SK-N-SH (cell line): Measurements from ENCODE around the gene NUP58. TPM values are rescaled to one million over a fixed set of nuclear protein-coding genes. Genes with fewer than 3 reads are reported as not detected.

ENCODE experiments used
- CTCF ChIA-PET: fragments of 300-600, 350-600 bp; formaldehyde crosslinking; extraction: SDS; loops from one replicate; lab custom pipeline; 2021; lab: Yijun Ruan, JAX
- POLR2A ChIA-PET: fragments of 350-600 bp; sonication (Branson Sonifier 250); formaldehyde crosslinking; extraction: SDS; loops from one replicate; lab custom pipeline; 2020; ENCODE audit warnings: antibody characterized with exemption, inconsistent platforms; lab: Yijun Ruan, JAX
- DNase-seq: peaks from one replicate; pipeline ENCODE4 v3.0.0; 2012
- H2AFZ ChIP-seq: fragments of 200-600 bp; sonication (generic); 2 replicates; pipeline ENCODE4 v1.8.1; 2016; ENCODE audit warnings: antibody characterized with exemption, mild to moderate bottlenecking, low read depth
- H3F3A ChIP-seq: fragments of 200-600 bp; sonication (generic); replicated peaks from 2 replicates; pipeline ENCODE3; 2016; ENCODE audit warnings: antibody characterized with exemption, mild to moderate bottlenecking; ENCODE audit not compliant: insufficient read depth
- H3K27ac ChIP-seq, 2 experiments: fragments of 200-500 bp in 1 of 2; fragments of 200-600 bp in 1 of 2; sonication (Bioruptor generic) in 1 of 2; sonication (generic), shearing (Covaris generic) in 1 of 2; 2 replicates each; pipeline versions ENCODE4 v1.5.1 to v1.6.1; 2014 to 2016; ENCODE audit warnings: low read depth in 2 of 2, inconsistent platforms in 1 of 2, low read length in 1 of 2, mild to moderate bottlenecking in 1 of 2, mixed read lengths in 1 of 2
- H3K27me3 ChIP-seq: fragments of 200-600 bp; sonication (generic), shearing (Covaris generic); 2 replicates; pipeline ENCODE4 v1.6.1; 2016; ENCODE audit warnings: mixed run types; ENCODE audit not compliant: insufficient read depth
- H3K36me3 ChIP-seq, 2 experiments: fragments of 200-500 bp in 1 of 2; fragments of 200-600 bp in 1 of 2; sonication (Bioruptor generic) in 1 of 2; sonication (generic) in 1 of 2; replicated peaks in 1 of 2; 2 replicates each; pipeline versions ENCODE3 to v1.5.1; 2014 to 2016; ENCODE audit warnings: low read length in 1 of 2, mild to moderate bottlenecking in 1 of 2; ENCODE audit not compliant: insufficient read depth in 2 of 2, control insufficient read depth in 1 of 2
- H3K4me1 ChIP-seq, 2 experiments: fragments of 200-500 bp in 1 of 2; fragments of 200-600 bp in 1 of 2; sonication (Bioruptor generic) in 1 of 2; sonication (generic), shearing (Covaris generic) in 1 of 2; 2 replicates each; pipeline versions ENCODE4 v1.5.1 to v1.6.1; 2014 to 2016; ENCODE audit warnings: low read depth in 1 of 2, low read length in 1 of 2, mixed run types in 1 of 2; ENCODE audit not compliant: insufficient read depth in 2 of 2, control insufficient read depth in 1 of 2
- H3K4me2 ChIP-seq: fragments of 200-600 bp; sonication (generic), shearing (Covaris generic); 2 replicates; pipeline ENCODE4 v1.6.1; 2017; ENCODE audit warnings: mixed run types
- H3K4me3 ChIP-seq, 2 experiments: fragments of 200-500 bp in 1 of 2; fragments of 200-600 bp in 1 of 2; sonication (Bioruptor generic) in 1 of 2; sonication (generic), shearing (Covaris generic) in 1 of 2; 2 replicates each; pipeline versions ENCODE4 v1.5.1 to v1.8.1; 2014 to 2016; ENCODE audit warnings: low read depth in 2 of 2, inconsistent platforms in 1 of 2, low read length in 1 of 2, mild to moderate bottlenecking in 1 of 2, mixed read lengths in 1 of 2, moderate library complexity in 1 of 2
- H3K79me2 ChIP-seq: fragments of 200-600 bp; sonication (generic); 2 replicates; pipeline ENCODE4 v1.8.1; 2017; ENCODE audit warnings: mild to moderate bottlenecking; ENCODE audit not compliant: insufficient read depth
- H3K9ac ChIP-seq: fragments of 200-600 bp; sonication (generic); 2 replicates; pipeline ENCODE4 v1.6.1; 2017; ENCODE audit warnings: mixed run types
- H3K9me2 ChIP-seq: fragments of 200-600 bp; sonication (generic); 2 replicates; pipeline ENCODE4 v1.6.1; 2017; ENCODE audit warnings: mixed run types
- H3K9me3 ChIP-seq: fragments of 200-600 bp; sonication (generic); 2 replicates; pipeline ENCODE4 v1.6.1; 2017; ENCODE audit warnings: mixed run types, mild to moderate bottlenecking, moderate library complexity
- H4K20me1 ChIP-seq: fragments of 200-600 bp; sonication (generic); 2 replicates; pipeline ENCODE4 v1.6.1; 2017; ENCODE audit warnings: mild to moderate bottlenecking, mixed run types; ENCODE audit not compliant: insufficient read depth
- CHD2 ChIP-seq: fragments of 150-350 bp; IDR thresholded peaks from 2 replicates; pipeline ENCODE4 v1.6.1; 2018; ENCODE audit warnings: low read length; ENCODE audit not compliant: partially characterized antibody
- FOSL2 ChIP-seq: IDR thresholded peaks from 2 replicates; pipeline ENCODE4 v1.4.0; 2012; ENCODE audit warnings: low read depth, mild to moderate bottlenecking, moderate library complexity, borderline replicate concordance
- FOXJ3 ChIP-seq: sonication (generic); formaldehyde crosslinking; IDR thresholded peaks from 2 replicates; pipeline ENCODE4 v1.5.1; 2020; ENCODE audit warnings: mild to moderate bottlenecking, missing genetic modification reagents
- GABPA ChIP-seq: IDR thresholded peaks from 2 replicates; pipeline ENCODE4 v1.4.0; 2012; ENCODE audit warnings: low read depth, mild to moderate bottlenecking
- GATA2 ChIP-seq: sonication (generic); formaldehyde crosslinking; IDR thresholded peaks from 2 replicates; pipeline ENCODE4 v1.5.0; 2020; ENCODE audit warnings: mild to moderate bottlenecking, missing genetic modification reagents
- IRF3 ChIP-seq: fragments of 150-350 bp; IDR thresholded peaks from 2 replicates; pipeline ENCODE4 v1.6.1; 2016; ENCODE audit warnings: mild to moderate bottlenecking, low read depth, low read length
- JUND ChIP-seq: IDR thresholded peaks from 2 replicates; pipeline ENCODE4 v1.4.0; 2012
- MEF2A ChIP-seq: IDR thresholded peaks from 2 replicates; pipeline ENCODE4 v1.4.0; 2012; ENCODE audit warnings: low read depth, borderline replicate concordance
- MXI1 ChIP-seq: IDR thresholded peaks from 2 replicates; pipeline ENCODE4 v1.6.1; 2012; ENCODE audit warnings: mild to moderate bottlenecking, low read depth, low read length, improper control_type of control experiment
- NRF1 ChIP-seq: IDR thresholded peaks from 2 replicates; pipeline ENCODE4 v1.6.1; 2012; ENCODE audit warnings: low read depth, mild to moderate bottlenecking, low read length
- POLR2AphosphoS5 ChIP-seq: IDR thresholded peaks from 2 replicates; pipeline ENCODE4 v1.6.1; 2012; ENCODE audit warnings: low read depth, low read length
- RFX5 ChIP-seq: IDR thresholded peaks from 2 replicates; pipeline ENCODE4 v1.6.1; 2012; ENCODE audit warnings: mild to moderate bottlenecking, improper control_type of control experiment, low read length
- TEAD4 ChIP-seq: IDR thresholded peaks from 2 replicates; pipeline ENCODE4 v1.4.0; 2012; ENCODE audit warnings: mild to moderate bottlenecking, borderline replicate concordance; ENCODE audit not compliant: insufficient read depth
- ZBTB33 ChIP-seq: IDR thresholded peaks from 2 replicates; pipeline ENCODE4 v1.4.0; 2012; ENCODE audit warnings: low read depth, borderline replicate concordance
- WGBS: methylation state at CpG from one replicate; pipeline ENCODE4 v1.1.6; 2017; ENCODE audit warnings: low lambda C conversion rate; 5-methylcytosine and 5-hydroxymethylcytosine counted together
- polyA plus RNA-seq, 3 experiments: library from polyadenylated mRNA; depleted of rRNA; stranded (reverse); fragments of >200 nt; gene quantifications; 2 replicates each; pipeline ENCODE4 v1.2.3, GENCODE V29; 2012
- TF ChIP-seq, protein P1 (sequence below): IDR thresholded peaks from 2 replicates; pipeline ENCODE4 v1.4.0; 2012; ENCODE audit warnings: low read depth

The NUP58 gene
- polyA plus RNA-seq, 1 of the 3 experiments (the other 2 are of a cell fraction) = 18.1 TPM

- Histone ChIP-seq H3K36me3 (peaks cover 90% of the 10 kb centered on the region in 2 experiments), H3F3A (peaks cover 3% of the 10 kb centered on the region), H3K9ac (no peak overlapping the region), H4K20me1 (no peaks in the 10 kb centered on the region), H3K4me3 (no peak overlapping the region), H3K9me2 (no peaks in the 10 kb centered on the region), H3K4me1 (no peaks in the 10 kb centered on the region), H3K4me2 (no peak overlapping the region), H3K27me3 (no peaks in the 10 kb centered on the region), H2AFZ (no peak overlapping the region), H3K27ac (no peak overlapping the region), H3K9me3 (no peaks in the 10 kb centered on the region), H3K79me2 (peaks cover 22% of the 10 kb centered on the region; the same call in 1 of the 2 replicates)
- no peak for TF ChIP-seq RFX5
- no peak for TF ChIP-seq NRF1
- TF ChIP-seq IRF3 = no peak
- TF ChIP-seq POLR2AphosphoS5 = no peak
- ChIA-PET POLR2A (no interaction called here), CTCF (no interaction called here)
- WGBS = 93% methylated on average over 4 of the region's 4 CpGs
- DNase-seq = no peak
Observed at GRCh38 chr13:25329706-25330105, 28.3 kb downstream of the NUP58 start.

- Histone ChIP-seq H3K9me2 (no peaks in the 10 kb centered on the region), H2AFZ (no peak overlapping the region), H3K27me3 (no peaks in the 10 kb centered on the region), H3K4me3 (no peak overlapping the region), H3K27ac (no peak overlapping the region), H3F3A (peaks cover 3% of the 10 kb centered on the region), H3K9me3 (no peaks in the 10 kb centered on the region), H3K4me1 (no peaks in the 10 kb centered on the region), H3K36me3 (peaks cover 89% of the 10 kb centered on the region in 2 experiments), H3K9ac (no peak overlapping the region), H3K79me2 (peaks cover 25% of the 10 kb centered on the region; the same call in 1 of the 2 replicates), H4K20me1 (no peaks in the 10 kb centered on the region), H3K4me2 (no peak overlapping the region)
- 86% methylated on average over 1 of the region's 1 CpG for WGBS
- ChIA-PET CTCF (interaction anchor here (0.8 kb wide), 1 partner anchor 23 kb away, joined by 3 read pairs; no protein-coding TSS in a partner anchor), POLR2A (no interaction called here)
- DNase-seq = no peak
- no peak for TF ChIP-seq FOSL2
- no peak for TF ChIP-seq MEF2A
- no peak for TF ChIP-seq JUND
- TF ChIP-seq MXI1 = no peak
- TF ChIP-seq, protein P1, sequence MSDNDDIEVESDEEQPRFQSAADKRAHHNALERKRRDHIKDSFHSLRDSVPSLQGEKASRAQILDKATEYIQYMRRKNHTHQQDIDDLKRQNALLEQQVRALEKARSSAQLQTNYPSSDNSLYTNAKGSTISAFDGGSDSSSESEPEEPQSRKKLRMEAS = no peak
- TF ChIP-seq GABPA = no peak
- no peak for TF ChIP-seq NRF1
- TF ChIP-seq IRF3 = no peak
- no peak for TF ChIP-seq TEAD4
- no peak for TF ChIP-seq GATA2 (CRISPR knock-in tag)
- no peak for TF ChIP-seq ZBTB33
- no peak for TF ChIP-seq FOXJ3 (CRISPR knock-in tag)
- no peak for TF ChIP-seq CHD2
Observed at GRCh38 chr13:25330541-25330940, 29.1 kb downstream of the NUP58 start.
